A673 (cell line): Measurements from ENCODE around the gene ARHGAP44.

Experiments
- EZH2 ChIP-seq: fragments of 200-600 bp; sonication (generic); IDR thresholded peaks from 2 replicates; pipeline ENCODE4 v1.6.1; 2017; ENCODE audit warnings: borderline replicate concordance, low read depth, mild to moderate bottlenecking, mixed read lengths, antibody characterized with exemption, low read length; ENCODE audit not compliant: poor library complexity, severe bottlenecking
- TF ChIP-seq, protein P1 (sequence below): fragments of 300-800, 200-600 bp; sonication (generic); conservative IDR thresholded peaks from 2 replicates; pipeline ENCODE4 v1.5.1; 2017; ENCODE audit warnings: low read depth, mild to moderate bottlenecking, antibody characterized with exemption, low read length, moderate library complexity, mixed read lengths

DNA sequence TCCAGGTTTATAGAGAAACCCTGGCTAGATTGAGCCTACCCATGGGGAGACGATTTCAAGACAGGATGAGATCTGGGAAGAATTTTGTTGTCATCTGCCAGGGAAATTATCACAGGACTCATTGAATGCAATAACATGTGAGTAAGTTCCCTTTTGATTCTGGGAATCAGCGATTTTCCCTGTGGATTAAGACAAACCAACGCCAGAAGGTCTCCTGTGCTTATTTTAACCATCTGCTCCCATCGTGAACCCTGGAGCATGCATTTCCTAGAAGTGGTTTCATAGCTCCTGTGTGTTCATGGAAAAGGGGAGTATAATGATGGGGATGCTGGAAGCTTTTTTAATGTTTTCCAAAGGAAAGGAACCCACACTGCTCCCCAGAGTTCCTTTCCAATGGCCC is 21.0 kb upstream of the ARHGAP44 start:
- TF ChIP-seq, protein P1, sequence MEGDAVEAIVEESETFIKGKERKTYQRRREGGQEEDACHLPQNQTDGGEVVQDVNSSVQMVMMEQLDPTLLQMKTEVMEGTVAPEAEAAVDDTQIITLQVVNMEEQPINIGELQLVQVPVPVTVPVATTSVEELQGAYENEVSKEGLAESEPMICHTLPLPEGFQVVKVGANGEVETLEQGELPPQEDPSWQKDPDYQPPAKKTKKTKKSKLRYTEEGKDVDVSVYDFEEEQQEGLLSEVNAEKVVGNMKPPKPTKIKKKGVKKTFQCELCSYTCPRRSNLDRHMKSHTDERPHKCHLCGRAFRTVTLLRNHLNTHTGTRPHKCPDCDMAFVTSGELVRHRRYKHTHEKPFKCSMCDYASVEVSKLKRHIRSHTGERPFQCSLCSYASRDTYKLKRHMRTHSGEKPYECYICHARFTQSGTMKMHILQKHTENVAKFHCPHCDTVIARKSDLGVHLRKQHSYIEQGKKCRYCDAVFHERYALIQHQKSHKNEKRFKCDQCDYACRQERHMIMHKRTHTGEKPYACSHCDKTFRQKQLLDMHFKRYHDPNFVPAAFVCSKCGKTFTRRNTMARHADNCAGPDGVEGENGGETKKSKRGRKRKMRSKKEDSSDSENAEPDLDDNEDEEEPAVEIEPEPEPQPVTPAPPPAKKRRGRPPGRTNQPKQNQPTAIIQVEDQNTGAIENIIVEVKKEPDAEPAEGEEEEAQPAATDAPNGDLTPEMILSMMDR: no peak
- TF ChIP-seq EZH2: no peak
